Transverse colon (tissue), 3 donors: Measurements from ENCODE around the gene DCBLD2.

Experiments
- CTCF ChIP-seq, 5 experiments: fragments of 200-600 bp in 3 of 5; fragments of 450-650 bp in 2 of 5; sonication (generic) in 3 of 5; IDR thresholded peaks; 1 replicate in 2 of 5; 2 replicates in 3 of 5; pipeline ENCODE4 v1.5.1; 2016 to 2017; ENCODE audit warnings: antibody characterized with exemption in 5 of 5, inconsistent platforms in 3 of 5, mild to moderate bottlenecking in 2 of 5, moderate library complexity in 1 of 5
- EP300 ChIP-seq: sonication (generic); formaldehyde crosslinking; IDR thresholded peaks from one replicate; pipeline ENCODE4 v1.6.1; 2017; ENCODE audit warnings: antibody characterized with exemption, low read depth

GRCh38 chr3:98799479-98799878 is 102.0 kb downstream of the DCBLD2 start:
- TF ChIP-seq CTCF (IDR thresholded peaks at IDR 0.05) (no peak), EP300 (no peak)
